GM18951 (cell line): ENCODE measurements around the gene SELENON.

Source experiments
- POLR2A ChIP-seq: IDR thresholded peaks from 4 replicates; pipeline ENCODE4 v1.6.1; 2011; ENCODE audit warnings: mild to moderate bottlenecking; ENCODE audit not compliant: insufficient read length, insufficient read depth; ENCODE audit errors: extremely low read depth
- in situ Hi-C: fragments of 300-500 bp; cut with MboI; formaldehyde crosslinking; loops from one replicate; pipeline ENCODE4 v1.12.0; 2022; ENCODE audit warnings: low sequenced_read_pairs, mixed read lengths, inconsistent platforms; ENCODE audit not compliant: unreplicated experiment

The SELENON gene

GRCh38 chr1:25854554-25854953, 54.6 kb downstream of the SELENON start:
- TF ChIP-seq POLR2A, result no peak
- in situ Hi-C loops, result no loop called here

DNA sequence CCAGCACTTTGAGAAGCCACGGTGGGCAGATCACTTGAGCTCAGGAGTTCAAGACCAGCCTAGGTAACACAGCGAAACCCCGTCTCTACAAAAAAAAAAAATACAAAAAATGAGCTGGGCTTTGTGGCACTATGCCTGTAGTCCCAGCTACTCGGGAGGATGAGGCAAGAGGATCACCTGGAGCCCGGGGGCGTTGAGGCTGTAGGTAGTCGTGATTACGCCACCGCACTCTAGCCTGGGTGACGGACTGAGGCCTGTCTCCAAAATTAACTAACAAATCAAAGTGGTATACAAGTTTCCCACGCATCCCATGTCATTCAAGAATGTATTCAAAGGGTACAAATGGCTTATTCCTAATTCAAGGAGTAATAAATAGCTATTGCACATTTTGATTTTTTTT, 56.9 kb downstream of the SELENON start:
- in situ Hi-C loops, result no loop called here
- no peak for TF ChIP-seq POLR2A

- TF ChIP-seq POLR2A, result no peak
- in situ Hi-C loops, result no loop called here
Measured at GRCh38 chr1:25858494-25858893, 58.5 kb downstream of the SELENON start.

GRCh38 chr1:25858906-25859789, 59.2 kb downstream of the SELENON start, which contains the start of gene AUNIP:
TSS of gene AUNIP (minus strand) at chr1:25859457. CDS start at chr1:25859357, 100 bp downstream.
- peak; percentile 82 for TF ChIP-seq POLR2A
- in situ Hi-C loops, result no loop called here

DNA sequence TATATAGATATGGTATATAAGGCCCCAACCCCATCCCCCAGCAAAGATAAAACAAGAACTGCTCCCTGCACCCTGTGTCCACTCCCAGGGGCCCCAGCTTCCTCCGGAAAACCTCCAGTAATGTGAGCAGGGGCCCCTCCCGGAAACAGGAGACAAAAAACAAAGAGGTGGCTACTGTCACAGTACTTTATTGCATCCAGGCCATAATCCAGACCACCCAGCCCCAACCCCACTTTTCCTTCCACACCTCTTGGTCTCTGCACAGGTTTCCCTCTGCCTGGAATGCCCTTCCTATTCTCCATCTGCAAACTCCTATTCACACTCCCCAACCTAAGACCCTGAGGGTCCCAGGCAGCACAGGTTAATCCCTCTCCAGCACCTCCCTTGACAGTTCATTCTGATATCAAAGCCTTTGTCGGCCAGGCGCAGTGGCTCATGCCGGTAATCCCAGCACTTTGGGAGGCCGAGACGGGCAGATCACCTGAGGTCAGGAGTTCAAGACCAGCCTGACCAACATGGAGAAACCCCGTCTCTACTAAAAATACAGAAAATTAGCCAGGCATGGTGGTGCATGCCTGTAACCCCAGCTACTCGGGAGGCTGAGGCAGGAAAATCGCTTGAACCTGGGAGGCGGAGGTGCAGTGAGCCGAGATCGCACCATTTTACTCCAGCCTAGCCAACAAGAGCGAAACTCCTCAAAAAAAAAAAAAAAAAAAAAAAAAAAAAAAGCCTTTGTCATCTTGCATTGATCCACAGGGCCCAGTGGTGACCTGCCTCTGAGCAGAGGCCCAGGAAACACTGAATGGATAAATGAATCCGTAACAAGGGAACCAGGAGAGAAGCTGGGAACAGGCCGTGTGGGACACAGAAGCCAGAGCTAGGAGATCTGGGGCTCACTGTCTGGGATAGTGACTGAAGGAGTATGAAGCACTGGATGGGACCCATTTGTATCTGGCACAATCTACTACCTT, 61.6 kb downstream of the SELENON start:
- TF ChIP-seq POLR2A, result no peak
- in situ Hi-C loops, result no loop called here

GRCh38 chr1:25862785-25863485, 62.9 kb downstream of the SELENON start:
- no peak for TF ChIP-seq POLR2A
- in situ Hi-C loops, result no loop called here

GRCh38 chr1:25863486-25864262, 63.7 kb downstream of the SELENON start:
- no peak for TF ChIP-seq POLR2A
- in situ Hi-C loops, result no loop called here

DNA sequence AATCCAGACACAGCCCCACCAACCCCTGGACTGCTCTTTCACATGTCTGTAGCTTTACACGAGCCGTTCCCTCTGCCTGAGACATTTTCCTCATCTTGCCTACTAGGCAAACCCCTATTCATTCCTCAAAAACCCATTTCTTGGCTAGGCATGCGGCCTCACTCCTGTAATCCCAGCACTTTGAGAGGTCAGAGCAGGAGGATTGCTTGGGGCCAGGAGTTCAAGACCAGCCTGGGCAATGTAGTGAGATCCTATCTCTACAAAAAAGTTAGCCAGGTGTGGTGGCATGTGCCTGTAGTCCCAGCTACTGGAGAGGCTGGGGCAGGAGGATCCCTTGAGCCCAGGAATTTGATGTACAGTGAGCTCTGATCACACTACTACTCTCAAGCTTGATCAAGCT, 64.4 kb downstream of the SELENON start:
- no peak for TF ChIP-seq POLR2A
- in situ Hi-C loops, result no loop called here

GRCh38 chr1:25866288-25866687, 66.3 kb downstream of the SELENON start:
- TF ChIP-seq POLR2A, result no peak
- in situ Hi-C loops, result no loop called here

GRCh38 chr1:25867210-25867991, 67.4 kb downstream of the SELENON start:
- in situ Hi-C loops, result no loop called here
- no peak for TF ChIP-seq POLR2A
